IPS-NIHi7 (cell line): Measurements from ENCODE around the gene GXYLT2.
A peak's percentile ranks its signal among the peaks of the same experiment; 100 is the strongest.
"Not testable (repeated sequence)": the region's sequence is repeated elsewhere in the genome, so short reads cannot be mapped to it uniquely, and the experiment has no call there.

ENCODE experiments used
- DNase-seq: peaks from one replicate; pipeline ENCODE4 v3.0.0; 2012; ENCODE audit warnings: mixed read lengths; ENCODE audit errors: extremely low spot score

The GXYLT2 gene

DNA sequence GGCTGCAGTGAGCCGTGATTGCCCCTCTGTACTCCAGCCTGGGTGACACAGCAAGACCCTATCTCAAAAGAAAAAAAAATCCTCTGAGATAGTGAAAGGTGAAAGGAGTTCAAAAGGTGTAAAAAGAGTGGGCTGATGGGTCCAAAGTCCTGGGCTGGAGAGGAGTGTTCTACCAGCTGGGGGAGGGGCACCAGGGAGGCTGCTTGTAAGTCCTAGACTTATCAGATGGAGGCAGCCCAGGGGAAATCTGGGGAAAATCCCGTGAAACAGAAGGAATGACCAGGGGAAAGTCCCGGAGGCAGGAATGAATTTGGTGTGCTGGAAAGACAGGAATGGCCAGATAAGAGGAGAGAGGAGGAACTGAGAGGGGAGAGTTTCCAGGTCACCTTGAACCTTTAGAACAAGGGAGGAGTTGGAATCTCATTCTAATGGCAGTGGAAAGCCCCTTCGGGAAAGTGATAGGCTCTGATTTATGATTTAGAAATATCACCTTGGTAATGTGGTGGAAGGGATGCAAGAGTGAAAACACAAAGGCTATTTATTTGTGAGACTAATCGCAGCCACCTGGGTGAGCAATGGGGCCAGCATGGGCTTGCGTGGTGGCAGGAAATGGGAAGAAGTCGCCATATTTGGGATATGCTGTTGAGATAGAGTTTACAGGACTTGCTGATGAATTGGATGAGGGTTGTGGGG is 85.3 kb downstream of the GXYLT2 start:
- peak; percentile 45 for DNase-seq

DNA sequence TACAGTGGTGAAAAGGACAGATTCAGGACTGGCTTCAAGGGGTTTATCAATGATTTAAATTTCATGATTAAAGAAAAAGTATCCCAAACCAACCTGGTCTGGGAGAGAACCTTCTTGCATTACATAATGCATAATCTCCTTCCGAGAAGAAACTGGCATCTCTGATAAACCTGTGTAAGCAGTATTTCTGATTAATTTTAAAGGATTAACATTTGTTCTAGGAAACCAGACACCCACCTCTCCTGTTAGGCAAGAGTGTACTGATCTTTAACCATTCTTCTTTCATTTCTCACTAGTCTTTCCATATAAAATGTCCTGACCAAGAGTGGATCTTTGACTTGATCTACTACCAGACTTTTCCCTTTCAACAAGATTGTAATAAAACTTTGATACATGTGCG is 85.9 kb downstream of the GXYLT2 start:
- DNase-seq: no peak

DNA sequence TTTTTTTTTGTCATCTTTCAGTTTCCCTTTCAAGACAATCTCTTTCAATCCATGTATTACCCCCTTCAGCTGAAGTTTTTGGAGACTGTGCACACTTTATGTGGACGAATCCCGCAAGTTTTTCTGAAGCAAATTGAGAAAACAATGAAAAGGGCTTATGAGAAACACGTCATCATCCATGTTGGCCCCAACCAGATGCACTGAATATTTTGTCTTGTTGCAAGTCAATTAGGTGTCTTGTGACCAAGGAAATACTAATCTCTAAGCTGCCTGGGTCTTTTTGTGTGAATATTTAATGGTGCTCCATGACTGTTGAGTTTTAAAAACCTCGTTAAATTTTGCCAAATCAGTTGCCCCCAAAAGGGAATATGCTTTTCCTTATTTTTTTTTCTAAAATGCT is 87.1 kb downstream of the GXYLT2 start:
- no peak for DNase-seq

DNA sequence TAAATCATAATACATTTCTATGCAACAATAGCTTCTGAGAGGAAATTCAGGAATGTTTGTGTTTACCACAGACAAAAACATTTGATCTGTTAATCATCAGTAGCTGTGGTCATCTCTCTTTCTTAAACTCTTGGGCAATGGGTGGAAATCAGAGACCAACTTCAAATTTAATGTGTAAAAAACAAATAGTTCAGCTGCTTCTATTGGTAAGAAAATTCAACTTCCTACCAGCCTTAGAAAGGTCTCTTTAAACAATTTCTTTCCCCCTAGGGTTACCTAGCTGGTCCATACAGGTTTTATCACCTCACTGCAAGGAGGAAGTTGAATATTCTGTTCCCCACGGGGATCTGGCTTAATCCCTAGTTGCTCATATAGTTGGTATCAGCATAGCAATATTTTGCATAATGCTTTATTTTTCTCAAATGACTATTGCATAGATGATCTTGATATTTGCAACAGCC is 88.5 kb downstream of the GXYLT2 start:
- DNase-seq: no peak

DNA sequence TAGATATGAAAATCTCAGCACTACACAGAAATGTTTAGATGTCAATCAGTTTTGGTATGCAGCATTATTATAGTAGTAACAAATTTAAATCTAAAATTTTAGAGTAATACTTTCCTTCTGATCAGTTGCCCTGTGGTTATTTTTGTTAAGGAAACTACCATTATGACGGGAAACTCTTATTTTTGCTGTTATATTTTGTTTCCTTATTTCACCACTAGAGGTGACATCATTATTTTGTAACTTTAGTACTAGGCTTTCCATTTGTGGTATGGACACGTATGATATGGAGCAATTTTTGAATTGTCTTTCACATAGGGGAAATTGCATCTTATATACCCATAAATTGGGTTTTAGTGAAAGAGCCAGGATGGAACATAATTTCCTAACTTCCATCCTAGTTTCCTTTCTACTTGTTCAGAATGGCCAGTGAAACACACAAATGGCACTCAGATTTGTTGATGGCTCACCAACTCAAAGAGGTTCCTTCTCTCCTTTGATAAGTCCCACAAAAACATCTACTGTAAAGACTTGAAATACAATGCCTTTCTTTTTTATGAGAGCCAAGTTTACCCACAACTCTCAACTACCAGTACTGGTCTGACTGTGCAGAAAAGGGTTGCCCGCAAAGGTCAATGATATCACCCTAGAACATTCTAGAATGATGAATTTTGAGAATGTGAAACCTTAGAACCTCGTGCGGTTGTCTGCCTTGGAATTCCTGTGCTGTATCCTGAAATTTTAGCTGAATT is 89.4 kb downstream of the GXYLT2 start:
- DNase-seq: no peak

DNA sequence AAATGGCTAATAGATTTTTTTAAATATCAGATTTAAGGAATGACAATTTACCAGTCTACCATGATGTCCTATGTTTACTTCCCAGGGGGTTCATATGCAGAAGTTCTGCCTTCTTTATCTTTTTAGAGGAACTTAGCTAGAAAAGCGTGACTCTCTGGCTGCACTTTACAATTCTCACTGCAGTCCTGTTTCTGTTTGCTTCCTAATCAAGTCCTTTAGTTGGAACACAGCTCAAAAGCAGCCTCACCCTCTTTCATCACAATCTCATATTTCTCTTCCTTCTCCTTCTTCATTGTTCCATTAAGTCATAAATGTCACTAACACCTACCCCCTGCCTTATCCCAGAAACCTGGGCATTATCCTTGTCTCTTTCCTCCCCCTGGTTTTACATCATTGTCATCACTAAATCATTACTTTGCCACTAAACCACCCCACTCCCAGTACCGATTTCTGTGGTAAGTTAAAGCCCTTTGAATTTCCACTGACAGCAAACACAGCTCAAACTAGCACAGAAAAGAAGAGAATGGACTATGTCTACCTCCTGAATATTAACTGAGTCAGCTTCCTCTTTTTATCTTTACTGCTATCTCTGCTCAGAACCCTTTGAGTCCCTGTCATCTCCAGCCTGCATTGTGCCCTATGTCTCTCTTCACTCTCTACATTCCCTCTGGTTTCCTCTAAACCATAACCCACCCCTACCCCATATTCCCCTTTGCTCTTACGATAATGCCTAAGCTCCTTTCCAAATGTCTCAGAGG is 94.9 kb downstream of the GXYLT2 start:
- no peak for DNase-seq

DNA sequence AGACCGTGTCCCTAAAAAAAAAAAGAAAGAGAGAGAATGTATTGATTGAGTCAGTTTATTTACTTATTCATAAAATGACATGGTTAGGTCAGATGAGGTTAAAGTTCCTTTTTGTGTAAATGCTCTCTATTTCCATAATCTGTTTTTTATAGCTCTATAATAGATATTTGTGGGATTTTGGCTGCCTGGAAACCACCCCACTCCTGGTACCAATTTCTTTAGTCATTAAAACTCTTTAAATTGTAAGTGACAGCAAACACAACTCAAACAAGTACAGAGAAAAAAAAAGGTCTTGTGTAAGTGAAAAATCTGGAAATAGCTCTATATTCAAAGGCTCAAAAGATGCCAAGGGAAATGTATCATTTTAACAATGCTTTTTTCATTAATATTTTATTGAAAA is 97.7 kb downstream of the GXYLT2 start:
- DNase-seq: no peak

DNA sequence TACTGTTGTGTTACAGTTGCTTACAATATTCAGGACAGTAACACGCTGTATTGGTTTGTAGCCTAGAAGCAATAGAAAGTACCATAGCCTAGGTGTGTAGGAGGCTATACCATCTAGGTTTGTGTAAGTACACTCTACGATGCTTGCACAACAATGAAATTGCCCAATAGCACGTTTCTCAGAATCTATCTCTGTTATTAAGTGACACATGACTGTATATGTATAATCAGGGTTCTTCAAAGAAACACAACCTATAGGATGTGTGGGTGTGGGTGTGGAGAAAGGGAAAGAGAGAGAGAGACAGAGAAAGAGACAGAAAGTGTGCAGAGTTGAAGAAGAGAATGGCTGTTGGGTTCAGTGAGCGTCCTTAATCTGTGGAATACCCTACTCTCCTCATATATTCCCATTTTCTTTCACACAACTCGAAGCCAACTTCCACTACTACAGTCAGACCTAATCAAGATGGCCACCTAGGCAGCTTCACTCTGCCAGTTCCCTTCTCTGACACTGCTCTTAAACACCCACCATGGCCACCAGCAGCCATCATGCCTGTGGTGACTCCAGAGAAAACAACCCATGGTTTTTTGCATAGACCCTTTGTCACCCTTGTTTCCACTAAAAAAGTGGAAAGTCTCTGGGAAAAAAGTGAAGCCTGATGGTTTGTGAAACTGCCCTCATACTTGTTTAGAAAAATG is 103.0 kb downstream of the GXYLT2 start:
- no peak for DNase-seq

DNA sequence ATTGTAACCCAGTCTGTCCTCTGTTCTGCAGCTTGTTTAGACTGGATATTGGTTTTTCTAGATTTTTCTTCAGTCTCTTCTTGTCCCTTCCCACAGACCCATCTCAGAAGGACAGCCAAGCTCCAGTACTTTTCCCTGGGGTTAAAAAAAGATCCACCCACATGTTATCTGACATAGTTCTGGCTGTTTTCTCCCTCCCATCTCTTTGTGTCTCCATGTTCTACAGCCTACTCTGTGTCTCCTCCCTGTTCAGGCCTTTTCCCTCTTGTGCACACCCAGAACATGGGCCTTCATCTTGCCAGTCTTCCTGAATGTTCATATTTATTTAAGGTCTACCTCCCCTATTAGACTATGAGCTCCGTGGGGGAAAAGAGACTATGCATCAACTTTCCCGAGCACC is 103.7 kb downstream of the GXYLT2 start:
- no peak for DNase-seq

DNA sequence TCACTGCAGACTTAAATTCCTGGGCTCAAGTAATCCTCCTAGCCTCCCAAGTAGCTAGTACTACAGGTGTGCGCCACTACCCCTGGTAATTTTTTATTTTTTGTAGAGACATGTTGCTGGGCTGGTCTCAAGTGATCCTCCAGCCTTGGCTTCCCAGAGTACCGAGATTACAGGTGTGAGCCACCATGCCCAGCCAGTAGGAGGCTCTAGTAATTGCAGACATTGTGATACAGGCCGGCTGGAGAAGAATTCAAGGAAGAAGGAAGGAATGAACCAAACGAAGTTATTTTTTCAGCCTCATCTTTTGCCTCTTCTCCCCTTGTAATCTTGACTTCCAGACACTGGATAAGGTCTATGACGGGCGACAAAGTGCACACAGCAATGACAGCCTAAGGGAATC is 105.5 kb downstream of the GXYLT2 start:
- DNase-seq: no peak

DNA sequence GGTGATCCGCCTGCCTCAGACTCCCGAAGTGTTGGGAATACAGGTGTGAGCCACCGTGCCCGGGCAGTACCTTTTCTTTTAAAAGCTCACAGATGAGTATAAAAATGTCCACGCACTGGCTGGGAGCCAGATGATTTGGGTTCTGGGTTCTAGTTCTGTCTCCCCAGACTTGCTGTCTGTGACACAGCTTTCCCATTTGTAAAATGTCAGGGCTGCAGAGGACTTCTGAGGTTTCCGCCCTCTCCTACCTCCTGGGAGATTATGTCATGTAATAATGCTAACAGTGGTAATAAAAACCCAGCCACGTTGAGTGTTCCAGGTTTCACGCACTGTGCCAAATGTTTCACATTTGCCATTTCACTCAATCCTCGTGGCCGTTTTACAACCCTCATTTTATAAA is 107.5 kb downstream of the GXYLT2 start:
- DNase-seq: no peak

DNA sequence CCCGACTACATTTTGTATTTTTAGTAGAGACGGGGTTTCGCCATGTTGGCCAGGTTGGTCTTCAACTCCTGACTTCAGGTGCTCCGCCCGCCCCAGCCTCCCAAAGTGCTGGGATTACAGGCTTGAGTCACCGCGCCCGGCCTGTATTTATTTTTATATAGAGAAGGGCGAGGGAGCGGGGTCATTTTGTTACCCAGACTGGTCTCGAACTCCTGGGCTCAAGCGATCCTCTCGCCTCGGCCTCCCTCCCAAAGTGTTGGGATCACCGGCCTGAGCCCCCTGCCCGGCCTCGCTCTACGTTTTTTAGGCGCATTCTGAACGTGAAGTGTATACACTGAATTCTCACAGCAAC is 108.3 kb downstream of the GXYLT2 start:
- no peak for DNase-seq

DNA sequence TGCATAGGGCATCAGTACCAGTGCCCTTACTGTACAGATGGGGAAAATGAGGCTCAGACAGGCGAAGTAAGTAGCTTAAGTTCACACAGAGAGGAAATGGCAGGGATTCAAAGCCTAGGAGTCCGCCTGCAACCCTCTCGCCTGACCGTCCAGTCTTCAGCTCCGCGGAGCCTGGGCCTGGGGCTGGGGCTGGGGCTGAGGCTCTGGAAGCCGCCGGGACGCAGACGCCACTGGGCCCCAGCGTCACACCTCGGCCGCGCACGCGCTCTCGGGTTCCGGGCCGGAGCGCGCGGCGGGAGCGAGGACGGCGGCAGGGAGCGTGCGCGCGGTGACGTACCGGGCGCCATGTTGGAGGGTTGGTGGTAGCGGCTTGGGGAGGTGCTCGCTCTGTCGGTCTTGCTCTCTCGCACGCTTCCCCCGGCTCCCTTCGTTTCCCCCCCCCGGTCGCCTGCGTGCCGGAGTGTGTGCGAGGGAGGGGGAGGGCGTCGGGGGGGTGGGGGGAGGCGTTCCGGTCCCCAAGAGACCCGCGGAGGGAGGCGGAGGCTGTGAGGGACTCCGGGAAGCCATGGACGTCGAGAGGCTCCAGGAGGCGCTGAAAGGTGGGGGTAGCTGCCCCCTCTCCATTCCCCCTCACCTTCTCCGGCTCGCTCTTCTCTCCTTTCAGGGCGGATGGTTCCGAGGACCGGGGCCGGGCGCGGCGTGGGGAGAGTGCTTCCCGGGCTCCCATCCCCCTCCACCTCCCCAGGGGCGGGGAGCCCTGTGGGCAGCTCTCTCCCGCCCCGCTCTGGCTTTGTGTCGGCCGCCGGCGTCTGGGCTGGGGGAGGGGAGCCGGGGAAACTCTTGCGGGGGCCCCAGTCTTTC is 108.9 kb downstream of the GXYLT2 start, which contains the start of gene PPP4R2:
Gene PPP4R2 (plus strand): TSS at position 339 of the 861 bp plus-strand sequence. CDS start 227 bp downstream, at position 566.
- peak; percentile 92 for DNase-seq

DNA sequence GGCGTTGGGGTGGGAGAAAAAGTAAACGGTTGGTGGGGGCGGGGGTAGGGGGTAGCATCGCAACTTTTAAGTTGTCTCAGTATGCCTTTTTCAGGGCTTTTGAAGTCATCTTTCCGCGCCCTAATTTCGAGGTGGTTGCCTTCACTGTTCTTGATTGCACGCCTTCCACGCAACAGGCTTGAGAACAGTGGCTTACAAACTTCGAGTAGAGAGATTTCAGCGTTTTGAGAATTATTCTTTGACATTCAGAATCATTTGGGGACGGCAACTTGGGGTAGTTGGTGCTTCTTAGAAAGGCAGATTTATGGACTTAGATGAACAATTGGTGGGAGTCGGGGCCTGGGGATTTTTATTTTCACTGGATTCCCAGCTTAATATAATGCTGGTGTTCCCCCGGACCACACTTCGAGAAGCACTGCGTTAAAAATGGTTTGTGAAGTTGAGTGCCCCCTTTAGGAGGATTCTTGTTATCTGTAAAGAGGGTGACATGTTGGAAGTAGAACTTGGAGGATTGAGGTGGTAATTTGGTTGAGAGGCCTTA is 109.6 kb downstream of the GXYLT2 start:
- DNase-seq: peak; percentile 34

DNA sequence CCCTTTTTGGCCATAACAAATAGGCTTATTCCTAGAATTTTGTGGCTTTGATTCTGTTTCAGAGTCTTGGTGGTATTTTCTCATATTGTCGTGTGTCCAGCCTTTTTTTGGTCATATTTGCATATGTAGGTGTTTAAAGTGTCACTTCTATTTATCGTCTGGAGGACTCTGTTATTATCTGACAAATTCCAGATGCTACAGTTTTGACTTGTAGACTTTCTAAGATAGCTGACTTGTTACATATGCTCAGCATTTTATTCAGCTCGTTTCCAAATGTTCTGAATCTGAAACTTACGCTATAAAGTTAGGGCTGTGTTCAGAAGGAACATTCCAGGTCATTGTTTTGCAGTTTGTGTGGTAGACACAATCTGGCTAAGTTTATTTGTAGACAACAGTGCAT is 110.6 kb downstream of the GXYLT2 start:
- no peak for DNase-seq

DNA sequence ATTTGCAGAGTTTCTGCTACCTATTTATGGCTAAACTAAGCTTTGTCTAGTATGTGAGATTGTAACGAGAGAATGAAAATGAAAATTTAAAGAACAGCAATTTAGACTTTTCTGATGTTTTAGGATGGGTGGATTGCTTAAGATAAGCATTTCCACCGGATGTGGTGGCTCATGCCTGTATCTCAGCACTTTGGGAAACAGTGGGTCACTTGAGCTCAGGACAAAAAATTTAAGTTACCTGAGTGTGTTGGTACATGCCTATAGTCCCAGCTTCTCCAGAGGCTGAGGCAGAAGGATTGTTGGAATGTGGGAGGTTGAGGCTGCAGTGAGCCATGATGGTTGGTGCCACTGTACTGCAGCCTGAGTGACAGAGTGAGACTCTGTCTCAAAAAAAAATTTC is 112.1 kb downstream of the GXYLT2 start:
- DNase-seq: no peak

DNA sequence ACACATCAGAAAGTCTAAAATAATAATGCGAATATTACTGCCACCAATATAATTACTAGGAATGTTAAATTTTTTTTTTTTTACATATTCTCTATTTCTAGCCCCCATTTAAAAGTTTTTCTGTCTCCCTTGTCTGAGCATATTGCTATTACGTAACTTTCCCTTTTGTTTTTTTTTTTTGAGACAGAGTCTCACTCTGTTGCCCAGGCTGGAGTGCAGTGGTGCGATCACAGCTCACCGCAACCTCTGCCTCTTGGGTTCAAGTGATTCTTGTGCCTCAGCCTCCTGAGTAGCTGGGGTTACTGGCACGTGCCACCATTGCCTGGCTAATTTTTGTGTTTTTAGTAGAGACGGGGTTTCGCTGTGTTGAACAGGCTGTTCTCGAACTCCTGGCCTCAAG is 115.2 kb downstream of the GXYLT2 start:
- DNase-seq: not testable (repeated sequence)

DNA sequence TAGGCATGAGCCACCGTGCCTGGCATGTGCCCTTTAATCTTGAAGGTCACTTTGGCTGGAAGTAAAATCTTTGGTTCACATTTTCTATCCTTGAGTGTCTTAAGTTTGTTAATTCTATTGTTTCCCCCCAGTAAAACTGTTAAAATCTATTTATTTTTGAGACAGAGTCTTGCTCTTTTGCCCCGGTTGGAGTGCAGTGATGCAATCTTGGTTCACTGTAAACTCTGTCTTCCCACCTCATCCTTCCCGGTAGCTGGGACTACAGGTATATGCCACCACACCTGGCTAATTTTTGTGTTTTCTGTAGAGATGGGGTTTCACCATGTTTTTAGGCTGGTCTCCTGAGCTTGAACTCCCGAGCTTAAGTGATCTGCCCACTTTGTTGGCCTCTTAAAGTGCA is 116.5 kb downstream of the GXYLT2 start:
- no peak for DNase-seq

DNA sequence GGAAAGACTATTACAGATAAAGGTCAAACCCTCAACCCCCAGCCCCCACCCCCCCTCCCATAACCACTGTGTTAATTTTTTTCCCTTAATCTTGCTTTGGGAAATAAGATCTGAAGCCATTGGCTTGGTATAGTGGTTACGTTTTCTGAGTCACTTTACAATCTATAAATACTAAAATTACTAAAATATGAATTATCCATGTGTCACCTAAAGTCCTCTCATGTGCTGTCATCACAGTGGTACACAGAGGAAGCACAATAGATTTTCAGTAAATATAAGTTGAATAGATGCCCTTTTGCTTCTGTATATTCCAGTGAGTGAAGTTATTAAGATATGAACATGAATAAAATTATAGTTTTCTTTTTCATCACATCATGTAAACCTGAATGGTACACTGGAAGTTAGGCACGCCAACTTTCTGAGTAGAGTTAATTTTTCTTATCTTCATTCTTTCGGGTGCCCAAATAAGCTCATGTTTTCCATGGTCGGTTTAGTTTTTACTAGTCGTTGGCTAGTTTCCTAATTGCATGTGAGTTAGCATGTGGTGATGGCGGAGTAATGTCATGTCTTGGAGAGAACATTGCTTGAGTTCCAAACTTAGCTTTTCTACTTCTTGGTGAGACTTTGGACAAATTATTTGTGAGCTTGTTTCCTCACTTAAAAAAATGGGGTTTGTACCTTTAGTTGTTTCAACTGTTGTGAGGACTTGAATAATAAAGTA is 120.3 kb downstream of the GXYLT2 start:
- no peak for DNase-seq

DNA sequence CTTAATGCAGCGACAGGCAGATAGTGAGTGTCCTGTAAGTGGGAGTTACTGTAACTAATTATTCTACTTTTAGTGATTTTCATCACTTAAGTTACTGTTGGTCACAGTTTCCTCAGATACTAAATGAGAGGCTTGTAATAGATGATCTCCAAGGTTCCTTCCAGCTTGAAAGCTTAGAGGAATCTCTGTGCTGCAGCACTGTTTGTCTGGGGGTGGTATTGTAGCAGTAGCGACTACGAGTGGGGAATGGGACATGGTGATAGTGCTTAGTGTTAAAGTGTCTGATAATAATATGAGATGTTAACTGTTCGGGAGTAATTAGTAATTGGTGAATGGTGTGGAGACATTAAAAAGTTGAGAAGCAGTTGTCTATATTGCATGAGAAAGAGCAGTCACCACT is 121.2 kb downstream of the GXYLT2 start:
- DNase-seq: no peak
